ENCODE measurements around the gene DMRTB1.

The DMRTB1 gene

DNA sequence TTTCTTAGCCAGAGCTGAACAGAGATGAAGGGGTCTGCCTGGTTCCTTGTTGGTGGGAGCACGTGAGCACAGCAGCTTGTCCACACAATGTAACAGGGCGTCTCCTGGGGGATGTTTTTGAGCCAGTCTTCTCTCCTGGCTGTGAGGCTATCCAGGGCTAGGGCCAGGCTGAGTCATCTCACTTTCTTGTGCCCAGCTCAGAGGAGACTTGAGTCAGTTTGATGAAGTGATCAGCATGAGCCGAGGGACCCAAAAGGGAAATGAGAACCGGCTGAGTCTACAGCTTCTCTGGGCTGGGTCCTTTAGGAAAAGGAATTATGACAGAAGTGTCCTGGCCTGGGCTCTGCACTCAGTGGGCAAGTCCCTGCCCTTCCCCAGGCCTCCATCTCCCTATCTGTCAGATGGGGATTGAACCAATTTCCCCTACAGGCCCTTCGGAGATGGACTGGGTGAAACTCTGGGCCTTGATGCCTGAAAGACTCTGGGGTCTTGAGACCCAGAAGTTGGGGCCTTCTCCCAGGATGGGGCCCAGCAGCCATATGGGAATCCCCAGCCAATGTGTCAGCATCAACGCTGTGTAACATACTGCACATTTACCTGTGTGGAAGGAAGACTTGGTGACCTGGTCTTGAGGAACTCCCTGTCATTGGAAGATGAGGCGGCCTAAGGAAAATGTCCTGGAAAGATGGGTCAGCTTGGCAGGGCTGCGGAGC, 36.6 kb downstream of the DMRTB1 start:
- DNase-seq: no peak

DNA sequence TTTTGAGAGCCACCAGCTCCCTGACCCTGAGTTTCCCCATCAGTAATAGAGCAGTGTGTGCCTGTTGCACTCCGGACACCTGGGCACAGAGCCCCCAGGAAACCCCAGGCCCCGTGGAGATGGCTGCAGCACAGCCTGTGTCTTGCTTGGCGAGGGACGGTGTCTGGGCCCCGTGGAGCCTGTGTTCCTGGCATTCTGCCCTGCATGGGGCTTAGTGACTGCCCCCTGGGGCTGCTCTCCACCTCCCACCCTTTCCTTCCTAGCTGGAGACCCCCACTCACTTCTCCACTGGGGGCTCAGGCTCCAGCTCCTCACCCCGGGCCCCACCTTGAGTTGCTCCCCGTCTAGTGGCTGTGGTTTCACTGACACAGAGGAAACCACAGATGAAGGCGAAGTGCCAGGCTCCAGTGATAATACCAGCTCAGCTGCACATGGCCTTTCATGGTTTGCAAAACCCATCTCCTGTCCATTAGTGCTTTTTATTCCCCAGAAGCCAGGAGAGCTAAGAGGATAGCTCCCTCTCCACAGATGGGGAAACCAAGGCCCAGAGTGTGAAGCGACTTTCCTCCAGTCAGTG, 39.4 kb downstream of the DMRTB1 start:
- no peak for DNase-seq

DNA sequence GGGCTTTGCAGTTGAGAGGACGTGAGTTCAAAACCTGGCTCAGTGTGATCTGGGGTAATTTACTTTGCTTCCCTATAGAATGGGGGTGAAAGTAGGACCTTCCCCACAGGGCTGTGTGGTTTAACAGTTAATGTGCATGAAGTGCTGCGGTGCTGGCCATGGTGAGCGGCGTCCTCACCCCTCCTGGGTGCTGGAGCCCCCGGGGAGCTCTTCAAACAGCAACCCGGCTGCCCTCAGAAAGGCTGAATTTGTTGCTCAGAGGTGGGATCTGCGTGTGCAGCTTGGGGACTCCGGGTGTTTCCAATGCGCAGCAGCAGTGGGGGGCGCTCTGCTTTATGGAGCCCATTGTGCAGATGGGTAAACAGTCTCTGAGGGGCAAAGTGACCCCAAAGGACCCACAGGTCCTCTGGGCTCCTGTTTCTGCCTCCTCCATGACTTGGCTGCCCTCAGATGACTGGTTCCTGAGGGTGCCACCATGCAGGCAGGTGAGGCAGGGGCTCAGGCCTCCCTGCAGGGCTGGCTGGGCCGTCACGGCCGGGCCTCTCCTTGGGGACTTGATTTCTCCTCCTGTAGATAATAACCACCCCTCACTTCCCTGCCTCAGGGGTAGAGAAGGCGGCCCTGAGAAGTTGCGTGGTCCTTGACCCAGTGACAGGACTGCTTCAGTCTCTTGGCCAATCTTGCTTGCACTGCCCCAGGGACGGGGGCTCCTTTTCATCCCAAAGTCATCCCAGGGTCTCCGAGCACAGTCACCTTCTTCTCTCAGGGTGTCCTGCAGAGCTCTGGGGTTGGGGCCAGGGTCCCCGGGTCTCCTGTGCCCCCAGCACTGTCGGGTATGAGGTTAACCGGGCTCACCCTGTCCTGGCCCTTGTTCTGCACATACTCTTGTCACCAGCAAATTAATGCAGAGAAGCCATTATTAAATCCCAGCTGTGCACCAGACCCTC, 40.3 kb downstream of the DMRTB1 start:
- DNase-seq: no peak

DNA sequence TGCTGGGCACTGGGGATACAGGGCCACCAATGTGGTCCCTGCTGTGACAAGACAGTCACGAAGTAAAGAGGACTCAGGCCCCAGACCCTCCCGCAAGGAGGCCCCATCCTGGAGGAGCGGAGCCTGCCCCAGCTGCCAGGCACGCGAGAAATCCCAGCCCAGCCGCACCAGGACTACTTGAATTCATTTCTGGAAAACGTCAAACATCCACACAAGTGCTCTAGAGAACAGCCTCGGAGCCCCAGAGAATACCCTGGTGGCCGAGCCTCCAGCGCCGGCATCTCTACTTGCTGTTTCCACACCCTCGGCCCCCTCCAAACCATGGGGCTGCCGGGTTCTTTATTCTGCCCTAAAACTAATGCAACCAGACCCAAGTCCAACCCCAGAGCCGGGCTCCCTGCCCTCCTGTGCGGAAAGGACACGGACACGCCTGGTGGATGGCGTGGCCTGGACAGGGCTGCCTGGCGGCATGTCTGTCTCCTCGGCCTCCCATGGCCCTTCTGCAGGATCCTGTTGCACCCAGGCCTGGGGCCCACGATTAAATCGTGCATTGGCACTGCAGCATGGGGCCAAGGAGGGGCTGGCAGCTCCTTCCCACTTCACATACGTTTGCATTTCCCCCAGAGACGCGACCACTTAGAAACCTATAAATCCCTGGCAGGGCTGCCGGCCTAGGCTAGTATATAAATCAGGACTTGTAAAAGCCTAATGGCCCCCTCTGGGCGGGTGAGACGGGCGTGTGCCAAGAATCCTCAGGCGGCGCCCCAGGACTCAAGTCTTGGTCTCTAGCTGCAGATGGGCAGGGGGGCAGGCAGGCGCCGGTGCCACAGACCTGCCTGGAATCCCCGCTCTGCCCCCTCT, 41.2 kb downstream of the DMRTB1 start:
- DNase-seq: no peak

DNA sequence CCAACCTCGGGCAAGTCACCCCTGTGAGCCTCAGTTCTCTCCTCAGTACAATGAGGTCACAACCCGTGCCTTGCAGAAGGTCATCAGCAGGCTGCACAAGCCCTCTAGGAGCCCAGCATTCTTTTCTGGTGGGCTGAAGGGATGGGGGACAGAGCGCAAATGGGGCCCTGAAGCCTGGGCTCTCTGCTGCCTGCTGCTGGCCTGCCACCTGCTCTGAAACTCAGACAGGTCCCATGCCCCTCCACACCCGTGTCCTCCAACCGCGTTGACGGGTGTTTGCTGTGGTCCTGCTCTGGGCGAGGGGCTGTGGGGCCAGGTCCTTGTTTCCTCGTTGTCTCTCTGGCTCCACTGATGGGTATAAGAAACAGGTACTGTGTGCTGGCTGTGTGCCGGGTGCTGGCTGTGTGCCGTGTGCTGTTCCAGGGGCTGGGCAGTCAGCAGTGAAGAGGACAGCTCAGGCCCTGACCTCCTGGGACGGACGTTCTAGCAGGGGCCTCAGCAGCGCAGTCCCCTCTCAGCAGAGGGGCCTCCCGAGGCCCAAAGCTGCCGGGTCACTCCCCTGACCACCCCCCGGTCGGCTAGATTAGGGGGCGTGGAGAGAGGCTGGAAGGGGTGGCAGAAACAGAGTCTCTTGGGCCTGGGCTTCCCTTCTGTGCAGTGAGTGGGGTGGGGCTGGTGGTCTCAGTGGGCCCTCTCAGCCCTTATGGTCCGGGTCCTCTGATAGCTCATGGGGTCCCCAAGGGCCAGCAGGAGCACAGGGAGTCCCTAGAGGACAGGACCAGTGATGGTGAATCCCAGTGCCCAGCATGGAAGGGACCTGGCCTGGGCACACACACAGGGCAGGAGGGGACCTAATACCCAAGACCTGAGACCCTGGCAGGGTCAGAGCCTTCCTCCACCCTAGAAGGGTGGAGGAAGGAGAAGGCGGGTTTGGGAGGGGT, 42.1 kb downstream of the DMRTB1 start:
- no peak for DNase-seq

DNA sequence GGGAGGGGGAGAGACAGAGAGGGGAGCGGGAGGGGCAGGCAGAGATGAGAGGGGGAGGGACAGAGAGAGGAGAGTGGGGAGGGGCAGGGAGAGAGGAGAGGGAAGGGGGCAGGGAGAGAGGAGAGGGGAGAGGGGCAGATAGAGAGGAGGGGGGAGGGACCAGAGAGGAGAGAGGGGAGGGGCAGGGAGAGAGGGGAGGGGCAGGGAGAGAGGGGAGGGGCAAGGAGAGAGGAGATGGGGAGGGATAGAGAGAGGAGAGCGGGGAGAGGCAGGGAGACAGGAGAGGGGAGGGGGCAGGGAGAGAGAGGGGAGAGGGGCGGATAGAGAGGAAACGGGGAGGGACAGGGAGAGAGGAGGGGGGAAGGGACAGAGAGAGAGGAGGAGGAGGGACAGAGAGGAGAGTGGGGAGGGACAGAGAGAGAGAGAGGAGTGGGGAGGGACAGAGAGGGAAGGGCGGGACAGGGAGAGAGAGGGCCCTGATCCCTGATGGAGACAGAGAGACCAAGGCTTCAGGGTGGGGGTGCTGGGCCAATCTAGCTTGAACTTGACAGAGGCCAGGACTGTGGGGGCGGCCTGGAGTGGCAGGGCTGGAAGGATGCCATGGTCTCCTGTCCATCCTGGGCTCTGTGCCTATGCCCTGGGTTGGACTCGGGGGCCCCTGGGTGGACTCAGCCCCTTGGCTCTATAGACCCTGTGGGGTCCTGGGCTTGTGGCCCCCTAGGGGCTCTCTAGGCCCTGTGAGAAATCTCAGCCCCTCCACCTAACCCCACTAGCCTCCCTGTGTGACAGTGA, 43.6 kb downstream of the DMRTB1 start:
- DNase-seq: no peak

DNA sequence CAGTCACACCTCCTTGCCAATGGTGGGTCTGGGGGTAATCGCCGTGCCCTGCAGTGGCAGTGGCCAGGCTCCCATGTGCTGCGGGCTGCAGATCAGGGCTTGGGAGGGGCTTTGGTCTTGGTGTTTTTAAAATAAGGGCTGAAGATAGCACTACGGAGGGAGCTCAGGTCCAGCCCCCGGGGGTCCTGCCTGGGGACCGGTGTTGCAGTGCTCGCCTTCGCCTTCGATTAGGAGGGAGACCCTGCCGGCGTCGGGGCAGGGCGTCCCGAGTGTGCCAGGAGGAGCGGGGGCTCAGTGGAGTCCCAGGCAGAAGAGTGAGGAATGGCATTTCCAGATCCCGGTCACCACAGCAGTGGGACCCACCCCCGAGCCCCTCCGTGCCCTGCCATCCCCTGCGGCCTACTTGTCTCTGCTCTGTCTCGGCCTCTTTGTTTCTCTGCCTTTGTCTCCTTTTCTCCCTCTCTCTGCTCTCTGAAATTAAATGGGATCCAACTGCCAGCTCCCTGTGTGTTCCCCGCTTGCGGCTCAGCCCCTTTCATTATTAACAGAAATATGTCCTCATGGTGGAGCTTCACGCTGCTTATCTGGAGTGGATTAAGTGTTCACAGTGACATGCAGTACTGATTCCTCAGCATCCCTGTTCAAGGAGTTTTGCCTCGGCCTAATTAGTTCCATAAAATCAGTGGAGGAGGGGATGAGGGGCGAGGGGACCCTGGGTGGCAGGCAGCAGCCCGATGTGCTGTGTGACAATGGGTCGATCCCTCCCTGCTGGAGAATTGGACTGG, 44.4 kb downstream of the DMRTB1 start:
- no peak for DNase-seq

DNA sequence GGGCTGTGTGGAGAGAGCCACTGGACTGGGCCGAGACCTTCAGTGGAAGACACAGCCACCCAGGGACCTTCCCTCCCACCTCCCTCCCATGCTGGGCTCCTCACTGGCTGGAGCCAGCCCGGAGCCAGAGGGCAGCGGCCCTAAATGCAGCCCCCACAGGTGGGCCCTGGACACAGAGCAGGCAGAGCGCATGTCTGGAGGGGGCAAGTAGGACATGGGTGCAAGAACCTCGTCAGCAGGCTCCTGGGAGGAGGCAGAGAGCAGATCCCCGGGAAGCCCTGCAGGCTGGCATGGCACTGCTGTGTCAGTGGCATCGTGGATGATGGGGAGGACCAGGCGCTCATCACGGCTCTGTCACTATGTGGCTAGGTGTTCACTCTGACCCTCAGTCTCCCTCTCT, 45.7 kb downstream of the DMRTB1 start:
- DNase-seq: no peak

DNA sequence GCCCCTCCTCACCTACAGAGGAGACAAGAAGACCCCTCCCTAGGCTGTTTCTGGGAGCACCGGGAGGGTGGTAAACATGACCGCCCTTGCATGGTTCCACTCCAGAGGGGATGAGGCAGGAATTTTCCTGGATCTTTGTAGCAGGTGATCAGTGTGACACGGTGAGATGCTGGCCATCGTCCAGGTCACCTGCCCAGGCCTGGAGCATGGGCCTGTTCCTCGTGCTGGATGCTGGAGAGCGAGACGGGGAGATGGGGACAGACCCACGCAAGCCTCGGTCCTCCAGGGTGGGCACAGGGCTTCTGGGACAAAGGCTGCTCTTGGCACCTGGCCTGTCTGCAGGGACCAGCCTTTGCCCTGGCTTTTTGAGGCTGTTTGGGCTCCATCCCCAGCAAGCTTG, 46.2 kb downstream of the DMRTB1 start:
- no peak for DNase-seq

DNA sequence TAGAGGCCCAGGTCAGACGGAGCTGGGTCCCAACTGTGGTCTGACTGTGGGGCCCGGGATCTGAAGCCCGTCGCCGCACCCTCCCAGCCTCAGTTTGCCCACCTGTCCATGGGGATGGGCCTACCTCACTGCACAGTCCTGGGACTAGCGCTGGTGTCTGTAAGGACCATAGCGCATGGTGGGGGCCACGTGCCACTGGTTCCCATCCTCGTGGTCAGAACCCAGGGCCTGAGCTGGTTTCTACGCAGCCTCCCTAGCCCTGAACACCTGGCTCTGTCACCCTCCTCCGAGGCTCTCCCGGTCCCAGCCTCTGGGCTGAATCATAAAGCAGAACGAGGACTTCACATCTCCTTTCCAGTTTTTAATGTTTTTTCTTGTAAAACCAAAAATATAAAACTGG, 46.7 kb downstream of the DMRTB1 start:
- no peak for DNase-seq

DNA sequence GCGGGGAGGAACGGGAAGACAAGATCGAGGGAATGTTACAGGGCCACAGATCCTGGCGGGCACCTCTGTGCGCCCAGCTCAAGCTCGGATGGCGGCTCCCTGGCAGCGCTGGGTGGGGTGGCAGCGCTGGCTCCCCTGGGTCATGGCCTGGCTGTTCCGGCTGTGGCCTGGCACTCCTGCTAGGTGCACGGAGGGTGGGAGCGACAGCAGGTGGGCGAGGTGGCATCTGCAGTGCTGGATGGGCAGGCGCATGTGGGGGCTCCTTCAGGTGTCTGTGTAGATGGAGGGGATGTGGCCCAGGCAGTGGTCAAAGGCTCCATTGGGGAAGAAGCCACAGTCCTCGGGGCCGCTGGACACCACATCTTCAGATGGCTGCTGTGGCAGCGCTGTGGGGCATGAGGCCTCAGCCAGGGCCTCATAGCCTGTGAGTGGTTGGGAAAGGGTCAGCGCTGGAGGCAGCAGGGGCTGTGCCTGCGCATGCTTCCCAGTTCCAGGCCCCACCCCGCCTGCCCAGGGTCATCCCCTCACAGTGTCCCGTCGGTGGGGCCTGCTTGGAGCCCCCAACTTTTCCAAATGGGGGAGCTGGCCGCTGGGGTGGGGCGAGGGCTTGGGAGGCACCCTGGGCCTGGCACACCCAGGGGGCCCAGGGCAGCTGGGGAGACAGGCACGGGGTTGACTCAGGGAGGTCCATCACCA, 47.3 kb downstream of the DMRTB1 start:
- no peak for DNase-seq

DNA sequence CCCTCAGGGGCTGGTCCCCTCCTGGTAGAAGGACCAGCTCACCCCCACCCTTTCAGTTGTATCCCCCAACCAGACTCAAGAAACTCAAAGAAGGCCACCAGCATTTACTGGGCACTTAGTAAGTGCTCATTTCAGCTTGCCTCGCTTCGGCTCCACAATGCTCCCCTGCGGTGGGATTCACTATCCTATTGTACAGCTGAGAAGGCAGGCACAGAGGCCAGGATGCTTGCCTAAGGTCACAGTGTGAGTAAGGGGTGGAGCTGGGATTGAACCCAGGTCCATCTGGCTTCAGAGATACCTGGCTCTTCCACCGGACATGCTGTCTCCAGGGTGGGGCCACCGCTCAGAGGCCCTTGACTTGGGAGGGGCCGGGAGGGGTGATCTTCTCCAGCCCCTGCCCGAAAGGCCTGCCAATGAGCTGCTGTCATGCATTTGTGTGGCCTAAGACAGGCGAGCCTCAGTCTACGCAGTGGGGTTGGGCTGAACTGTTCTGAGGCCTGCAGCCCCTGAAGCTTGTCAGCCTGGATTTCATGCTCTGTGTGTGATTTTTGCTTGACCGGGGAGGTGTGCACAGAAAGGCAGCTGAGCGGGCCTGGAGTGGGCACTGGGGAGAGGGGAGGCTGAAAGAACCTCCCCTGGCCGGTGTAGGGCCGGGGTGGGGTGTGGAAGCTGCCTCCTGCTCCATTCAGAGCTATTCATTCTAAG, 48.1 kb downstream of the DMRTB1 start:
- no peak for DNase-seq

DNA sequence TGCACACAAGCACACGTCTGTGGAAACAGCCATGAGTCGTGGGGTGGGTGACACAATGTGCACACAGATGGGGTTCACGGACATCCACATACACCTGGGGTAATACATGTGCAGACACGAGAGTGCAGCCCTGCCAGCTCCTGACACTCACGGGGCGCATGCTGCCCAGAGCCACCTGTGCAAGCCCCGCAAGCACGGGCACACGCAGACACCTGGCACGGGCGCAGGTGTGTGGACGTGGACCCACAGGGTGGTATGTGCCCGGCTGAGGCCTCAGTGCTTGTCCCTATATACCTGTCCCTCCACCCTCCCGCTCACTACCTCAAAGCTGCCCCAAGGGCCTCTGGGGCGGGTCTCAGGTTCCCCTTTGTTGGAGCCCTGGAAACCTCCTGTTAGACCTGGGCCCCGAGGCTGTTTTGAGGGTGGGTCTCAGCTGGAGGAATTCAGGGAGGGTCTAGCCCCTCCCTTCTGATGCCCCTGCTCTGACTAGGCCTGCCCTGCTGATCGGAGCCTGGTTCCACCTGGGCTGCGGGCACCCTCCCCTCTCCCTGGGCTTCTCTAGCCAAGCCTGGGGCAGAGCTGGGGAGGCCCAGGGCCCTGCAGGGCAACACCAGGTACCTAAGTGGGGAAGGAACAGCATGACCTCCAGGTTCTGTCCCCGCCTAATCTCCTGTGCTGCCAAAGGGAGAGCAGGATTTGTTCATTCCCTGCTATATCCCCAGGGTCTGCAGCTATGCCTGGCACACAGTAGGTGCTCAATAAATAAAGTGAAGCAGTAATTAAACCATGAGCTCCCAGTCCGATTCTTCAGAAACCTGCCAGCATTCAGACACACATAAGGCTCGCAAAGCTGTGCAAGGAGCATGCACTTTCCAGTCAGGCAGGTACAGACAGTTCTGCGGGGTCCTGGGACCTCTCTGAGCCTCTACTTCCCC, 49.1 kb downstream of the DMRTB1 start:
- no peak for DNase-seq

DNA sequence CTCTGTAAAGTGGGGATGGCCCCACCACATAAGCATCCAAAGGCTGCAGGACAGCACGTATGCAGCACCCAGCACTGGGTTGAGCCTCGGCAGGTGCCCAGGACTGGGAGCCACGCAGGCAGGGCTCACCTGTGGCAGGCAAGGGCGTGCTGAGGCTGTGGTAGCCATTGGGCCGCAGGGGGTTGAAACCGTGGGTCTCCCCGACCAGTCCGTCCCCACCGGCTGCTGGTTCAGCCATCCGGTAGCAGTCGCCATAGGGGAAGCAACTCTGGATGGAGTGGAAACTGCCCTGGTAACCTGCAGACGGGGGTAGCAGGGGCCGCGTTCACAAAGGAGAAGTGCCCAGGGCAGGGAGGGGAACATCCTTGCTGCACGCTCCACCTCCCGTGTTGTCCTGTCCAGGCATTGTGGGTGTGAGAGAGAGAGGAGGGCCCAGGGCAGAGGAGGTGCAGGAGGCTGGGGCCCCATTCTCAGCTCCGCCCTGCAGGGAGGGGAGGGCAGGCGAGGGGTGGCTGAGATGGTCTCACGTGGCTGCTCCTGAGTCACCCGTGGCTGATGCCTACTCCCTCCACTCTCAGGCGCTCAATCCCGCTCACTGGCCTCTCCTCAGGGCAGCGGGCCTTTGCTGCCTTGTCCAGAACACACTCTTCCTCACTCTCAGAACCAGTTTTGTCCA, 49.9 kb downstream of the DMRTB1 start:
- no peak for DNase-seq

DNA sequence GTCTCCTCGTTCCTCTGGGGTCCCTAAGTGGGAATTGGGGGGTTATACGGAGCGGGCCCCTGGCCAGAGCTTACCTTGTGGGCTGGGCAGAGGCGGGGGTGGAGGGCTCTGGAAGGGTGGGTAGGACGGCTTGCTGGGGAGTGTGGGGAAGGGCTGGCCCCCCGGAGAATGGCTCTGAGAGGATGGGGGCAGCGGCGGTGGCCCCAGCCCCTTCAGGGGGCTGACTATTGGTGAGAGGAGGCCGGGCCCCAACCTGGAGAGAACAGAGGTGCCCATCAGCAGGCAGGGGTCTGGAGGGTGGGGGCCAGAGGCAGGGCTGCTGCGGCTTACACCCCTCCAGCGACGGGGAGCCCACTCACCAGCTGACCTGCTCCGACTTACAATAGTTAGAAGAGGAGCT, 50.6 kb downstream of the DMRTB1 start:
- DNase-seq: no peak

DNA sequence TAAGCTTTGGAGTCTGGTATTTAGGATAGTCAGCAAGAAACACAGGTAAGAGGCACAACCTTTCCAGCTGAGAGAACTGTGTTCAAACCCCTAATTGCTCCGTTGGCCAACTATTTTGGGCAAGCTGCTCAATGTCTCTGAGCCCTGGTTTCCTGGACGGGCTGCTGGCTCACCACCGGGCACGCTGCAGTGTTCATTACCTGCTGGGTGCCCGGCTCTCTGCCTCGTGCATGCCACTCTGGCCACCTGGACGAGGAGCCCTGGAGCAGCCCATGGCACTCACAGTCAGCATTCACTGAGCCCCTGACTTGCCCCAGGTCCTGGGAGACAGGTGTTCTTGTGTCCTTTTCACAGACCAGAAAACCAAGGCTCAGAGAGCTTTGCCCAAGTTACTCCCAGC, 51.0 kb downstream of the DMRTB1 start:
- DNase-seq: no peak

DNA sequence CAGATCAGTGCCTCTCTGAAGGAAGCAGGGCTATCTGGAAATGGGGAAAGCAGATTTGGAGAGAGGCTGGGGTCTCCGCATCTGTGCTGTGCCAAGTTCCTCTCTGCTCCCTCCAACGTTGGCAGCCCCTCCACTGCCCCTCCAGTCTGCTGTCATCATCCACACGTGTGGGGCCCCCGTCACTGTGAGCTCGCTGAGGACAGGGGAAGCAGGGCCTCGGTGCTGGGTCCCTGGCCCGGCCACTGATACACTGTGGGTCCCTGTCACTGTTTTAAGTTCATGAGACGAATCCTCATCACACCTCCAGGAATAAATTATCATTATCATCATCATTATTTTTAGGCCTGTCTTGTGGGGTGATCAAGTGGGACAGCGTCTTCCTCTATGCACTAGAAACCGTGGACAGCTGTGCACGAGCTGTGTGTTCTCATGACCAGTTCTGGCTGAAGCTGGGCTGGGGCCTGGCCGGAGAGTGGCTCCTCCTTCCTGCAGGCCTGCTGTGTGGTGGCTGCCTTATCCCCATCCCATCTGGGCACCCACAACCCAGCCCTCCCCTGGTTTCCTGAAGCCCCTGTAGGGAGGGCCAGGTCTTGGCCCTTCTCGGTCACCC, 52.2 kb downstream of the DMRTB1 start:
- no peak for DNase-seq

Data from NCI-H1105 (cell line).